PC-9 (cell line): Measurements from ENCODE around the gene ERRFI1. TPM values are rescaled to one million over a fixed set of nuclear protein-coding genes. Genes with fewer than 3 reads are reported as not detected.
A peak's percentile ranks its signal among the peaks of the same experiment; 100 is the strongest.

Source experiments
- BruUV-seq: library from RNA; stranded (reverse); fragments of 400-500 nt; replicated peaks from 2 replicates; lab custom pipeline; 2021; lab: Mats Ljungman, UMichigan
- CTCF ChIA-PET: fragments of 300-600 bp; sonication (Branson Sonifier 250); formaldehyde crosslinking; loops from one replicate; lab custom pipeline; 2022; ENCODE audit warnings: antibody characterized with exemption; lab: Charles Lee
- POLR2A ChIA-PET: fragments of 300-600 bp; sonication (Branson Sonifier 250); formaldehyde crosslinking; loops from one replicate; lab custom pipeline; 2022; ENCODE audit warnings: antibody characterized with exemption; ENCODE audit not compliant: unreplicated experiment; lab: Charles Lee
- DNase-seq, 2 experiments: peaks; one replicate each; pipeline versions ENCODE4 v3.0.0 to v3.0.0-alpha.2; 2015 to 2022; ENCODE audit warnings: mixed read lengths in 1 of 2
- H2AFZ ChIP-seq: fragments of 200-600 bp; sonication (generic); 2 replicates; pipeline ENCODE4 v1.8.1; 2017; ENCODE audit warnings: antibody characterized with exemption
- H3F3A ChIP-seq: fragments of 200-600 bp; sonication (generic); 2 replicates; pipeline ENCODE4 v1.8.1; 2017; ENCODE audit warnings: antibody characterized with exemption, mild to moderate bottlenecking, low read depth; ENCODE audit not compliant: insufficient read depth
- H3K27ac ChIP-seq: fragments of 200-600 bp; sonication (generic); 2 replicates; pipeline ENCODE4 v1.6.1; 2016; ENCODE audit warnings: mixed run types
- H3K27me3 ChIP-seq: fragments of 200-600 bp; sonication (generic); 2 replicates; pipeline ENCODE4 v1.6.1; 2016; ENCODE audit warnings: low read depth, mixed run types; ENCODE audit not compliant: insufficient read depth
- H3K36me3 ChIP-seq: fragments of 200-600 bp; sonication (generic); 2 replicates; pipeline ENCODE4 v1.6.1; 2016; ENCODE audit warnings: low read depth, mixed run types
- H3K4me1 ChIP-seq: fragments of 200-600 bp; sonication (generic); replicated peaks from 2 replicates; pipeline ENCODE4 v1.6.1; 2016; ENCODE audit warnings: mixed run types; ENCODE audit not compliant: insufficient read depth
- H3K4me2 ChIP-seq: fragments of 200-600 bp; sonication (generic); 2 replicates; pipeline ENCODE4 v1.6.1; 2017; ENCODE audit warnings: mixed run types
- H3K4me3 ChIP-seq: fragments of 200-600 bp; sonication (generic); 2 replicates; pipeline ENCODE4 v1.6.1; 2016; ENCODE audit warnings: mixed run types
- H3K79me2 ChIP-seq: fragments of 200-600 bp; sonication (generic); 2 replicates; pipeline ENCODE4 v1.6.1; 2017; ENCODE audit warnings: low read depth, mixed run types
- H3K9me2 ChIP-seq: fragments of 200-600 bp; sonication (generic); 2 replicates; pipeline ENCODE4 v1.8.1; 2017; ENCODE audit warnings: mild to moderate bottlenecking; ENCODE audit not compliant: insufficient read depth
- H3K9me3 ChIP-seq: fragments of 200-600 bp; sonication (generic); 2 replicates; pipeline ENCODE4 v1.8.1; 2016; ENCODE audit warnings: low read depth; ENCODE audit not compliant: insufficient read depth
- H4K20me1 ChIP-seq: fragments of 200-600 bp; sonication (generic); 2 replicates; pipeline ENCODE4 v1.8.1; 2017; ENCODE audit not compliant: insufficient read depth
- EZH2 ChIP-seq: fragments of 200-600 bp; sonication (generic); IDR thresholded peaks from 2 replicates; pipeline ENCODE4 v1.8.0; 2017; ENCODE audit warnings: antibody characterized with exemption, low read depth
- intact Hi-C: fragments of 100-400 bp; cut with micrococcal nuclease; formaldehyde crosslinking; loops from one replicate; pipeline ENCODE4 v1.10.0; 2022; ENCODE audit not compliant: unreplicated experiment
- total RNA-seq: library from RNA; stranded (reverse); gene quantifications from 2 replicates; pipeline ENCODE4 v1.2.3, GENCODE V29; 2021
- TF ChIP-seq, protein P1 (sequence below): fragments of 200-600 bp; sonication (generic); conservative IDR thresholded peaks from 2 replicates; pipeline ENCODE4 v1.6.1; 2017; ENCODE audit warnings: mixed run types, antibody characterized with exemption, mild to moderate bottlenecking, moderate library complexity

ERRFI1 gene
- total RNA-seq, 1 experiment from 2014 or later, result 44.9 TPM

DNA sequence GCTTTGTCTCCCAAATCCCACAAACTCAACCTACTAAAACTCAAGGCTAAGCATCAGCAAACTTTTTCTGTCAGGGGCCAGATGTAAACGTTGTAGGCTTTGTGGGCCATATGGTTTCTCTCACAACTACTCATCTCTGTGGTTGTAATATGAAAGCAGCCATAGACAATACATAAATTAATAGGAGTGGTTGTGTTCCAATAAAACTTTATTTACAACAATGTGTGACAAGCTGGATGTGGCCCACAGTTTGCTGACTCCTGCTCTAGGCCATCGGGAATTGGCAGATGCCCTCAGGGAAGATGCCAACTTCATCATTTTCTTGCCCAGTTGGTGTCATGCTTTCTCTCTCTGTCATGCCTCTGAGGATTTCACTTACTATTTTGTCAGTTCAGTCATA, 17.5 kb upstream of the ERRFI1 start:
- ChIA-PET POLR2A (no interaction called here), CTCF (interaction anchor here (0.6 kb wide), 1 partner anchor 26 kb away, joined by 3 read pairs; no protein-coding TSS in a partner anchor)
- peaks cover 38% of the 10 kb centered on the region for H3F3A ChIP-seq
- no TSS peak for BruUV-seq
- H3K79me2 ChIP-seq, result no peaks in the 10 kb centered on the region
- H4K20me1 ChIP-seq, result no peaks in the 10 kb centered on the region
- H3K9me3 ChIP-seq, result no peaks in the 10 kb centered on the region
- DNase-seq, result no peak
- intact Hi-C loops, result loop anchor here (5.0 kb wide), 1 partner anchor 34 kb away; no protein-coding TSS in a partner anchor
- no peaks in the 10 kb centered on the region for H3K36me3 ChIP-seq
- H3K27me3 ChIP-seq, result no peaks in the 10 kb centered on the region
- H2AFZ ChIP-seq, result no peak overlapping the region
- TF ChIP-seq, protein P1, sequence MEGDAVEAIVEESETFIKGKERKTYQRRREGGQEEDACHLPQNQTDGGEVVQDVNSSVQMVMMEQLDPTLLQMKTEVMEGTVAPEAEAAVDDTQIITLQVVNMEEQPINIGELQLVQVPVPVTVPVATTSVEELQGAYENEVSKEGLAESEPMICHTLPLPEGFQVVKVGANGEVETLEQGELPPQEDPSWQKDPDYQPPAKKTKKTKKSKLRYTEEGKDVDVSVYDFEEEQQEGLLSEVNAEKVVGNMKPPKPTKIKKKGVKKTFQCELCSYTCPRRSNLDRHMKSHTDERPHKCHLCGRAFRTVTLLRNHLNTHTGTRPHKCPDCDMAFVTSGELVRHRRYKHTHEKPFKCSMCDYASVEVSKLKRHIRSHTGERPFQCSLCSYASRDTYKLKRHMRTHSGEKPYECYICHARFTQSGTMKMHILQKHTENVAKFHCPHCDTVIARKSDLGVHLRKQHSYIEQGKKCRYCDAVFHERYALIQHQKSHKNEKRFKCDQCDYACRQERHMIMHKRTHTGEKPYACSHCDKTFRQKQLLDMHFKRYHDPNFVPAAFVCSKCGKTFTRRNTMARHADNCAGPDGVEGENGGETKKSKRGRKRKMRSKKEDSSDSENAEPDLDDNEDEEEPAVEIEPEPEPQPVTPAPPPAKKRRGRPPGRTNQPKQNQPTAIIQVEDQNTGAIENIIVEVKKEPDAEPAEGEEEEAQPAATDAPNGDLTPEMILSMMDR, result no peak
- no peak for TF ChIP-seq EZH2
- H3K4me3 ChIP-seq, result no peak overlapping the region
- H3K4me2 ChIP-seq, result no peak overlapping the region
- no peak overlapping the region for H3K27ac ChIP-seq
- peaks cover 60% of the 10 kb centered on the region for H3K4me1 ChIP-seq
- H3K9me2 ChIP-seq, result no peaks in the 10 kb centered on the region

DNA sequence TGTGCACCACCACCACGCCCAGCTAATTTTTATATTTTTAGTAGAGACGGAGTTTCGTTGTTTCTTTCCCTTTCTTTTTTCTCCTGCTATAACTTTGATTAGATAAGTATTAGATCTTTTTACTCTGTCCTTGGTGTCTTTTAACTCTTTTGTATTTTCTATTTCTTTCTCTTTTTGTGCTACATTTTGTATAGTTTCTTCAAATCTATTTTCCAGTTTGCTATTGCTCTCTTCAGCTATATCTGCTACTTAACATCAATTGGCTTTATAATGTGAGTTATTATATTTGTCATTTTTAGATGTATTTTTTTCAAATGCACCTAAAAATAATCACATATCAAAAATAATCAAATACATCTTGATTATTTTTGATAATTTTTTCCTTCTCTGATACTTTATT, 16.0 kb upstream of the ERRFI1 start:
- Histone ChIP-seq H3K27ac (no peak overlapping the region), H3K4me2 (no peak overlapping the region), H3K9me3 (no peaks in the 10 kb centered on the region), H3K27me3 (no peaks in the 10 kb centered on the region), H3K9me2 (no peaks in the 10 kb centered on the region), H3K4me1 (peaks cover 45% of the 10 kb centered on the region), H2AFZ (no peak overlapping the region), H3F3A (peaks cover 26% of the 10 kb centered on the region), H3K36me3 (no peaks in the 10 kb centered on the region), H4K20me1 (no peaks in the 10 kb centered on the region), H3K4me3 (no peak overlapping the region), H3K79me2 (no peaks in the 10 kb centered on the region)
- no TSS peak for BruUV-seq
- ChIA-PET CTCF (no interaction called here), POLR2A (no interaction called here)
- TF ChIP-seq, protein P1, result no peak
- TF ChIP-seq EZH2, result no peak
- no peak for DNase-seq
- intact Hi-C loops, result loop anchor here (5.0 kb wide), 1 partner anchor 35 kb away; no protein-coding TSS in a partner anchor

DNA sequence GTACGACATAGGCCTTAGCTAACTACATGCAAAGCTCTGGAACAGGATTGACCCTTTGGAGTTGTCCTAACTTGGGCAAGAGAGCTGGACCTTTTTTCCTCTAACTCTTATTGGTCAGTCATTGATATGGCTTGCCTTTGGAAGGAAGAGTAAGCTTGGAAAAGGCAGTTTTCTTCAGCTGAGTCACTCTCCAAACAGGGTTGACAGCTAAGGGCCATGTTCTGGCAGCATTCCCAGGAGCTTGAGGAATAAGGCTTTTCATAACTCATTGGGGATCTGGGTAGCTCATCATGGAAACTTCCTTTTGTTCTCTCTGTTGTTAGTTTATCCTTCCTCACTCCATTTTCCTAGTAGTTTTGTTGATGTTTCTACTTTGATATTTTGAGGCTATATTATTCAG, 14.5 kb upstream of the ERRFI1 start:
- Histone ChIP-seq H4K20me1 (no peaks in the 10 kb centered on the region), H3K79me2 (no peaks in the 10 kb centered on the region), H3K27me3 (no peaks in the 10 kb centered on the region), H3K36me3 (no peaks in the 10 kb centered on the region), H3K27ac (peak overlapping the region; percentile 76), H3K4me2 (no peak overlapping the region), H3K4me1 (peaks cover 32% of the 10 kb centered on the region), H3F3A (peaks cover 14% of the 10 kb centered on the region), H2AFZ (no peak overlapping the region), H3K9me2 (no peaks in the 10 kb centered on the region), H3K4me3 (no peak overlapping the region), H3K9me3 (no peaks in the 10 kb centered on the region)
- TF ChIP-seq EZH2, result no peak
- TF ChIP-seq, protein P1, result no peak
- BruUV-seq, result no TSS peak
- peak; percentile 82 to 90 for DNase-seq
- ChIA-PET CTCF (interaction anchor here (0.9 to 1.2 kb wide), 2 partner anchors 10 to 274 kb away, joined by 3 to 7 read pairs; no protein-coding TSS in a partner anchor), POLR2A (interaction anchor here (0.5 to 1.0 kb wide), 9 partner anchors 21 to 270 kb away, joined by 3 to 24 read pairs (median 4); no protein-coding TSS in a partner anchor)
- intact Hi-C loops, result loop anchor here (5.0 kb wide), 1 partner anchor 37 kb away; no protein-coding TSS in a partner anchor
